GM18907 (cell line): ENCODE results near the gene HPSE.

Source experiments
- ATAC-seq: cut with Tn5 transposase; IDR thresholded peaks from one replicate; pipeline ENCODE4 v1.9.1; 2021; ENCODE audit warnings: mild to moderate bottlenecking, moderate library complexity; ENCODE audit not compliant: unreplicated experiment

The HPSE gene

DNA sequence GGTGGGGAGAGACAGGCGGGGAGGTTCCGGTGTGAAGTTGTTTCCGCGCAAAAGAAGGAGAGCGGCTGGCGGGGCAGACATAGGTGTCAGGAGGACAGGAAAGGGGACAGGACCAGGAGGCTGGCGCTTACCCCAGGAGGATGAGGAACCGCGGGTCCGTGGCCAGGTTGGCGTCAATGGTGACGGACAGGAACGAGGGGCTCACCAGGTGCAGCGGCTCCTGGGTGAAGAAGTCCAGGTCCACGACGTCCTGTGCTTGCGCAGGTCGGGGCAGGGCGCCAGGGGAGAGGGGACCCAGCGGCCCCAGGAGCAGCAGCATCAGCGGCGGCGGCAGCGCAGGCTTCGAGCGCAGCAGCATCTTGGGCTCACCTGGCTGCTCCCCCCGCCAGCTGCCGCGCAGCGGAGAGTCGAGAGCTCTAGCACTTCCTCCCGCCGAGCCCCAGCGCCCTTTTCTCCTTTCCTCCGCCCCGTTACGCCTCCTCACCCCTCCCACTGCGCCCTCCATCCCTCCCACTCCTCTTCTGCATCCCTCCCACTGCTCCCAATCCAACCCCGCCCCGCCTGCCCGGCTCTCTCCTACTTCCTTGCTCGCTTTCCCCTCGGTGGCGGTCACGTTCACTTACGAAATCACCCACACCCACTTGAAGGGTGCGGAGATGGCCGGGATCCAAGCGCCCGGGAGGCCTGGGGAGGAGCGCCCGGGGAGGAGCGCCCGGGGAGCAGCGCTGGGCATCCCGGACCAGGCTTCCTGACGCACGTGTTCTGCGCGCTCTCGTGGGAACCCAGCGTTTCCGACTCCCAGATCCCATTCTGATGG lies at the start of gene HPSE:
Gene HPSE, minus strand, starts transcription at position 424 of the 817 bp plus-strand sequence. Its CDS starts 66 bp downstream, at position 358.
- ATAC-seq = peak; percentile 90

DNA sequence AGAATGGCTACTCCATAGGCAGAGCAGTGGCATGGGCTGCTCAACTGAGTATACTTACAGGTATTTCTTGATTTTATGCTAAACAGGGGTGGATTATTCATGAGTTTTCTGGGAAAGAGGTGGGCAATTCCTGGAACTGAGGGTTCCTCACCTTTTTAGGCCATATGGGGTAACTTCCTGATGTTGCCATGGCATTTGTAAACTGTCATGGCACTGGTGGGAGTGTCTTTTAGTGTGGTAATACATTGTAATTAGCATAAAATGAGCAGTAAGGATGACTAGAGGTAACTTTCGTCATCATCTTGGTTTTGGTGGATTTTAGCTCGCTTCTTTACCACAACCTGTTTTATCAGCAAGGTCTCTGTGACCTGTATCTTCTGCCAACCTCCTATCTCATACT lies 48.2 kb upstream of the HPSE start:
- no peak for ATAC-seq

DNA sequence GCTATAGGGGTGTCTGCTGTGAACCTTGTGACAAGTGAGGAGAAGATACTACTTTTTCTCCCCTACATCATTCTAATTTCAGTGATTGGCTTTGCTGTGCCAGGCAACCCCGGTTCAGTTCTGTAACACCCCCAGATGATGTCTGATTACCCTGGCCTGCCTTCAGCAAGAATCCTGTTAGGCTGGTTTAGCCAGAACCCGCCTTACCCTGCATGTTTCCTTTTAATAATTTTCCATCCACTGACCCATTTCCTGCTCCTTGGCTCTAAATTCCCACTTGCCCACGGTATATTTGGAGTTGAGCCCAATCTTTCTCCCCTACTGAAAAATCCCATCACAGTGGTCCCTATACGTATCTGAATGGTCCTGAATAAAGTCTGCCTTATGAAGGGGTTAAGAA lies 46.5 kb upstream of the HPSE start:
- ATAC-seq = no peak

DNA sequence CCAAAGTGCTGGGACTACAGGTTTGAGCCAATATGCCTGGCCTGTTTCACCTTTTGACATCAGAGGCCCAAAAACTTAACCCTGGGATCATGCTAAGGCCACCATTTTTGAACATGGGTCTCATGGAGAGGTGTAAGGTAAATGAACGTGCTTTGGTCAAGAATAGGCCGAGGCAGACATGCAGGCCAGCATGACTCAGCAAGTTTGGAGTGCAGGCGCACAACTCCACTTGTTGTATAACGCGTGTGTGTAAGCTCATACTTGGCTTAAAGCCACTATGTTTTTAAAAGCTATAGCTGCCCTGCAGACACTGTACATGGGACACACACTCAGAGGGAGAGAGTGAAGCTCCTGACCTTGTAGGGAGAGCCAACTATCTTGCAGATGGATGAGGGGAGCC lies 43.8 kb upstream of the HPSE start:
- ATAC-seq = no peak

DNA sequence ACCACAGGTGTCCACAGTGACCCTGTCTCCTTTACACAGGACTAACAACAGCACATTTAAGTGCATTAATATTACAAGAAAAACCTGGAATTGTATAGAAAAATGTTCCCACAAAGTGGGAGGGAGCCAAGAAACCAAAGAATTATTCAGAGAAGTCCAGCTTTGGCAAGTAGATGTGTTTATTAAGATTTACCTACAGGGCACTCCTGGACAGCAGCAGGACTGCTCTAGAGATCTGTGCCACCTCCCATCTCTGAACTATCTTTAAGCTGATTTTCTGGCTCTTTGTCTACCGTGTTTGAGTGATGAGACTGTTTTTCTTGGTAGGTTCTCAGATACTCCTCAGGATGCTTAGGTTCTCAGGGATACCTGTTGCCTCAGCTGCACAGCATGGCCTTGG lies 38.3 kb upstream of the HPSE start:
- no peak for ATAC-seq

DNA sequence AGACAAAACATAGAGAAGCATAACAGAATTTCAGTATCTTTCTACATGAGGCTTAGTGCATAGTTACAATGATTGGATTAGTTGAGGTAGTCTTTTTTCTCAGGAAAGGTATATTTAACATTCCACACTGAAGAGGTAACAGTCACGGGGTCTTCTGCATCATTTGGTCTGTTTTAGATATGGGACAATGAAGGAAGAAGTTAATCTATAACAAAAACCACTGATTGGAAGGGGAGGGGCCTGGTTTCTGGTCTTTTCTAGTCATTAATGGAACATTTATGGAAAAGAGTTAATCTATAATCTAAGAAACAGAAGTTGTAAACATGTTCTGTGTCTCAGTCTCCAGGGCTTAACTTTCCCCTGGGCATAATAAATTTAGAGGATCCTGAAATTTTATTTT lies 37.3 kb upstream of the HPSE start:
- no peak for ATAC-seq

DNA sequence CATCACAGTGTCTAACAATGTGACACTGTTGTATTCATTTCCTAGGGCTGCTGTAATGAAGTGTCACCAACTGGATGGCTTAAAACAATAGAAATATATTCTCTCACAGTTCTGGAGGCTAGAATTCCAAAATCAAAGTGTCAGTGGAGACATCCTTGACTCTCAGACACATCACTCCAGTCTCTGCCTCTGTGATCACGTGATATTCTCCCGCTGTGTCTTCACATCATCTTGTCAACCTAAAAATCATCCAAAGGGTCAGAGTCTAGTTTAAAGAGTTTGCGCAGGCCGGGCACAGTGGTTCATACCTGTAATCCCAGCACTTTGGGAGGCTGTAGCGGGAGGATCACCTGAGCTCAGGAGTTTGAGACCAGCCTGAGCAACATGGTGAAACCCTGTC lies 36.6 kb upstream of the HPSE start:
- ATAC-seq = no peak

DNA sequence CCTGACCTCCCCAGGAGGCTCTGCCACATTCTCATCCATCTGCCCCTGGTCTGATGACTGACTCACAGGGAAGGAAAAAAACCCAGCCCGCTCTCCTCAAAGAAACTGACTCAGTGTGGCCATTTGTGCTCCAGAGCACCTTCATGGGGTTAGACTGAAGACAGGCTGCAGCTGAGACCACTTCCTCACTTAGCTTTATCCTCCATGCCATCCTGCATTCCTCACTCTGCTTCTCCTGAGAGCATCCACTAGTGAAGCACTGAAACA lies 35.9 kb upstream of the HPSE start:
- no peak for ATAC-seq

DNA sequence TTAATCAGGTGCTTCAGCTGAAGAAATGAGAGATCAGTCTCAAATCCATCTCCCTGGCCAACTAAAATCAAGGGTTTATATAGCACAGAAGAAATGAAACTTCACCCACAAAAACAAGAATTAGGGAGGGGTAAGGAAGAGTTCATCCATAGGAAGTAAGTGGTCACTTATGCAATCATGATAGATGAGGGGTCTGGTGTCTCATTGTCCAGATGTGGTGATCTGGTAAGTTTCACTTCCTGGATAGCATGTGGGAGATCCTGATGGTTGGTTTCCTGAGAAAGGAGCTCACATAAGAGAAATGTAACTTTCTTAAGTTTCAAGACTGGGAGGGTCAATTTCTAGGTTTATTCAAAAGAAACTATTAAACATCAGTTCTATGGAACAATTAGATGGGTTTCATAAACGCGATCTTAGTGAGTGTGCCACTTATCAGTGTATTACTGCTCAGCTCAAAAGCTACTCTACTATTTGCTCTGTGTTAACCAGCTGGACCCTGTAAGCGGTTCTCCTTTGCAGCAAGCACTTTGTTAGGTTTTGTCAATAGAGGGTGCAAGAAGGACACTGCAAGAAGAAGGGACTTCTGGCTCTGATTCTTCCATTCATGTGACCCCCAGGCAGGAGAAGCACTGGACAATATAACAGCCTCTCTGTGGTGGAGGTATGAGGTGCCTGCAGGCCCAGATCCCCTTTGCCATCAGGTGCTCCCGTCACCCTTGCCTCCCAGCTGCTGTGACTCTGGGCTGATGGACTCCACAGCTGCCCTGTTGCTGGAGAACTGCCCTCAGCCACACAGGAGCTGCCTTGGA lies 35.4 kb upstream of the HPSE start:
- no peak for ATAC-seq

DNA sequence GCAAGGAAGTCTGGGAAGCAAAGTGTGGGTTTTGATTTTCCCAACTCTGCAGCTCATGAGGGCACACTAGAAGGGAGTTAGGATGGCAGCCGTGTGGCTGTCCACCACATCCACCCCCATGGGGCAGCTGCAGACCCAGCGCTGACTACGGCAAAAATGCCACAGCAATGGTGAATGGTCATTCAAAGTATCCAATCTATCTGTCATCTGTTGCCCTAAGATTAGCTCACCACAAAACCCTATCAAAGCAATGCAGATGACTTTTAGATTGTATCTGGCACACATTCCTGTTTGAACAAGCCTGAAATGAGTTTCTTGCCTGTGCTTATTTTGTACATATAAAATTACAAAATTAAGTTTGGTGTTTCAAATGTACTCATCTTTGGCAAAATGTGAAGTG lies 29.7 kb upstream of the HPSE start:
- no peak for ATAC-seq

DNA sequence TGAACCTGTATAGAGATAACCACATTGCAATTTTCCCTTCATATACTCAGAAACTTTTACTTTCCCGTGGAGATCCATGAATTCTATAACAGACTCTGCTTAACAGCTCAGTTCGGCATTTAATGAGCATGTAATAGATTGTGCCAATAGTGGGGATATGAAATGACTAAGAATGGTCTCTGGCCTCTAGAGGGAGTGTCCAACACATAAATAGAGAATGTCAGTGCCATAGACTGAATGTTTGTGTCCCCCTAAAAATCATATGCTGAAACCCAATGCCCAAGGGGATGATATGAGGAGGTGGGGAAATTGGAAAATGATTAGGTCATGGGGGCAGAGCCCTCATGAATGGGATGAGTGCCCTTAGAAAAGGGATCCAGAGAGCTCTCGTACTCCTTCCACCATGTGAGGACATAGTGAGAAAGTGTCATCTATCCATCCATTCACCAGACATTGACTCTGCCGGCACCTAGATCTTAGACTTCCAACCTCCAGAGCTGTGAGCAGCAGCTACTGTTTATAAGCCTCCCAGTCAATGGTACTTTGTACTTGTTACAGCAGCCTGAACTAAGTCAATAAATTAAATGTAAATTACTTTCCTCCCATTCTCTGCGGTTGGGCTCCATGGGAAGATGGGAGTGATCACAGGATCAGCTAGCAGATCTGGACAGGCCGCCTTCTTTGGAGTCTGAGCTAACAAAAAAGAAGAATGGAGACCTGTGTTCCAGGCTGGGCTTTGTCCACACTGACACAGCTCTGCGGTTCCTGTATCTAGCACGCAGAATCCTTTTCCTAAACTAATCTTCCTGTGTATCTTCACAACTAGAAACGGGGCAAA lies 28.1 kb upstream of the HPSE start:
- peak; percentile 73 for ATAC-seq

DNA sequence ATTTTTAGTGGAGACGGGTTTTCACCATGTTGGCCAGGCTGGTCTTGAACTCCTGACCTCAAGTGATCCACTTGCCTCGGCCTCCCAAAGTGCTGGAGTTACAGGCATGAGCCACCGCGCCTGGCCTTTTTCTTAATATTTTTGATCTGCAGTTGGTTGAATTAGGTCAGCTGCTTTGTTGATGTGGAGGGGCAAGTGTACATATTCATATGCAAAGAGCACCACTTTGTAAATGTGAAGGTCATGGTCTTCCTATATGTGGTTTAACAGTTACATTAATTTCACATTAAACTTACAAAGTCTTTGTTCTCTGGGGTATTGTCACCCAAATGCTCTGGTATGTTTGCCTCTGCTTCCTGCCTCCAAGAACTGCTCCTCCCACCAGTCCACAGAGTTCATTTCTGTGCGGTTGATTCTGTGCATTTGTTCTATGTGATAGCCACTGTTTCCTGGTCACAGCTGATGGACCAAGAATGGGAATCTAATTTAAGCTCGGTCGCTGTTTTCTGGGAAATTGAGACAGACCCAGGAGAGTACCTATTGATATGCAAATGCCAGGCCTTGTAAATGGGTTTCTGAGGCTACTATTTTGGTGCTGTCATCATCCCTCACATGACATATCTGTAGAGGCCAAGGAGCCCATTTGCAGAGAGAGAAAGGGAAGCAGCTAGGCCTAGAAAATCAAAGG lies 26.9 kb upstream of the HPSE start:
- no peak for ATAC-seq

DNA sequence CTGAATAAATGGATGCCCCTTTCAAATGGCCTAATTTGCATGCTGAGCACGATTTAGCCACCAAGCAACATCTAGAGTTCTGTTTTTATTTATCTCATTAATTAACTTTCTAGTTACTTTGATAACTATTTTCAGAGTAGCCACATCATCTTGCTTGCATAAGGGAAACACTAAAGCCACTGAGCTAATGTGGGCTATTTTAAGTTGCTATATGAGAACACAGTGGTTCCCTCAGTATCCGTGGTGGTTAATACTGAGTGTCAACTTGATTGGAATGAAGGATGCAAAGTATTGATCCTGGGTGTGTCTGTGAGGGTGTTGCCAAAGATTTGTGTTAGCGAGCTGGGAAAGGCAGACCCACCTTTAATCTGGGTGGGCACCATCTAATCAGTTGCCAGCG lies 25.4 kb upstream of the HPSE start:
- ATAC-seq = no peak

DNA sequence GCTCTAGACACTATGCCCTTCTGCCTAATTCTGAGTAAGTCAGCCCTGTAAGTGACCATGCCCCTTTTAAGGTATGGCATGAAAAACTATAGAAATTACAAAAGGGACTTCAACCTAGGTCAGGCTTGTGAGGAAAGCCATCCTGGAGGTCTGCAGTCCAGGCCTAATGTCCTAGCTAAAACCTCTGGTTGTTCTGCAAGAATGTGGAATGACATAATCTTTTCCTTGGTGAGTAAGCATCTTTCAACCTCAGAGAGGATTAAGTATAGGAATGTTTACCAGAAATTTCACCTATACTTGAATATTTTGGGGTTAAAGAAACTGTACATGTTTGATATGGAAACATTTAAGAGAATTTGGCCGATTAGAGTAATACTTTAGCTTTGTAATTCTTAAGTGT lies 23.8 kb upstream of the HPSE start:
- no peak for ATAC-seq

DNA sequence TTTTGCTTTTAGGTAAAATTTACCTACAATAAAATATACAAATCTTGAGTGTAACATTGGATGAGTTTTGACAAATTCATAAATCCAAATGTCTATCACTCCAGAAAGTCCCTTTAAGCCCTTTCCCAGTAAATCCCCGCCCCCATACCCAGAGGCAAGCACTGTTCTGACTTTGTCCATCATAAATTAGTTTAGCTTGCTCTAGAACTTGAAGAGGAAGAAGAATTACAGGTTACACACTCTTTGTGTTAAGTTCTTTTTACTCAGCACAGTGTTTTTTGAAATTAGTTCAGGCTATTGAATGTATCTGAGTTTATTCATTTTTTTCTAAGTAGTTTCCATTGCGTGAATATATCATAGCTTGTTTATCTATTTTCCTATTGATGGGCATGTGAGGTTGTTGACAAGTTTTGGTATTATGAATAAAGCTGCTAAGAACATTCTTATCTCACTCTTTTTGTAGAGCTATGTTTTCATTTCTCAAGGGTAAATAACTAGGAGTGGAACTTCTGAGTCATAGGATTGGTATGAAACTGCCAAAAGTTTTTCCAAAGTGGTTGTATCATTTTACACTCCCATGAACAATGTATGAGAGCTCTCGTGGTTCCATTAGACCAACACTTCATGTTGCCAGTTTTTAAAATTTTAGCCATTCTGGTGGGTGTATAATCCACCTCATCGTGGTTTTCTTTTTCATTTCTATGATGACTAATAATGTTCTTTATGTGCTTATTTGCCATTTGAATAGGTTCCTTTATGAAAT lies 22.4 kb upstream of the HPSE start:
- ATAC-seq = peak; percentile 76

DNA sequence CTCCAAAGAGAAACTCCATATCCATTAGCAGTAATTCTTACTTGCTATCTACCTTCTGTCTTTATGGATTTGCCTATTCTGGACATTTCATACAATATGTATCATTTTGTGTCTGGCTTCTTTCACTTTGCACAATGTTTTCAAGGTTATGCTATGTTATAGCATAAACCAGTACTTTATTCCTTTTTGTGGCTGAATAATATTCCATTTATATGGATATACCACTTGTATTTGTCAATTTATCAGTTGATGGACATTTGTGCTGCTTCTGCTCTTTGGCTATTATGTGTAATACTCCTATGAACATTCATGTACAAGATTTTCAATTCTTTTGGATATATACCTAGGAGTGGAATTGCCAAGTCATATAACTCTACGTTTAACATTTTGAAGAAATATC lies 18.9 kb upstream of the HPSE start:
- no peak for ATAC-seq

DNA sequence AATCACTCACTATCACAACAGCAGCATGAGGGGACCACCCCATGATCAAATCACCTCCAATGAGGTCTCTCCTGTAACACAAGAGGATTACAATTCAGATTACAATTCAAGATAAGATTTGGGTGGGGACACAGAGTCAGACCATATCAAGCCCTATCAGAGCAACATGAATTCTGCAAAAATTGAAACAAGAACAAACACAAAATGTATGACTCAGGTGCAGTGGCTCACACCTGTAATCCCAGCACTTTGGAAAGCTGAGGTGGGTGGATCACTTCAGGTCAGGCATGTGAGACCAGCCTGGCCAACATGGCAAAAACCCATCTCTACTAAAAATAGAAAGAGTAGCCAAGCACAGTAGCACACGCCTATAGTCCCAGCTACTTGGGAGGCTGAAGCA lies 13.4 kb upstream of the HPSE start:
- no peak for ATAC-seq

DNA sequence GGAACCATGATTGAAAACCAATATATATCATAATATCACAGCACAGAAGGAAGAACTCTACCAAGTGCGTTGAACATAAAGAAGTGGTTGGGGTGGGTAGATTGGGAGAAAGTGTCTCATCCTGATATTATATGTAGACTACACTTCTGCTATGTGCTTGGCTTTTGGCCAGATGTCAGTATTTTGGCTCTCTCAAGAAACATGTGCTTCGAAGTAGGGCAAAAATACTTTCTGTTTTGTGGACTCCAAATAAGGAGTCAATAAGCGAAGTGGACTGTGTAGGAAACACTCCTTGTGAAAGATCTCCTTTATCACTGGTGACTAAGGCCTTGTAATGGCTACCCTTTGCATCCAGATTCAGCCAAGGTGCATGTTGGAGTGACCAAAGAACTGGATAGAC lies 7.8 kb upstream of the HPSE start:
- no peak for ATAC-seq

DNA sequence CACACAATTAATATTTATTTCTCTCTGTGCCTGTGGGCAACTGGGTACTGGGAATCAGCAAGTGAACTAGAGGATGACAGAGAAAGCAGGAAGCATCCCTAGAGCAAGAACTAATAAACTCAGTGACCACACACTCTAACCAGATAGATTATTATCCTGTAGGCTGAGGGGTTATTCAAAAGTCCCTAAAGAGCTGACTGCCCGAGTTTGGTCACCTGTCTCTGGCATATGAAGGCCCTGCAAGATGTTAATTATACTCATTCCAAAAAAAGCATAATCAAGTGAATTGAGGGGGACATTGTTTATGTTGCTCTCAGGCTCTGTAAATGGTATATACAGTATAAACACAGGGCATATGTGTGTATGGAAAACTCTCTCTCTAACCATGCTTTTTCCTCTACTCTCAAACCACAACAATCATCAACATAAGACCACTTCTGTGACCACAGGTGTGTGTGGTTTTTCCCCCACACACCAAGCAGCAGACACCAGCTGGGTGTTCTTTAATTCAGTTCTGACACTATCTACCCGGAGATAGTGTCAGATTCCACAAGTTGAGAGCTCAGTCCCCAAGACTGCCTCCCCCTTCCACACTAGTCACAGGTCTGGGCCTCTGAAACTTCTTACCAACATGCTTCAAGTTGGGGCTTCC lies 6.2 kb upstream of the HPSE start:
- peak; percentile 79 for ATAC-seq

DNA sequence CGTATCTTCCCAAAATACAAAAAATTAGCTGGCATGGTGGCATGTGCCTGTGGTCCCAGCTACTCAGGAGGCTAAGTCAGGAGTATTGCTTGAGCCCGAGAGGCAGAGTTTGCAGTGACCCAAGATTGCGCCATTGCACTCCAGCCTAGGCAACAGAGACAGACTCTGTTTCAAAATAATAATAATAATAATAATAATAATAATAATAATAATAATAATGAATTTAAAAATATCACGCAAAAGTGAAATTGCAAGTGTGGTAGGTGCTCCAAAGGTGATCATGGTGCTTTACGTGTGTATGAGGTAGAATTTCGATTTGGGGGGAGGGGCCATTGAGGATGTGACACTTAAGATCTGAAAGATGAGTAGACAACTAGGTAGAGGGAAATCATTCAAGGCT lies 4.9 kb upstream of the HPSE start:
- ATAC-seq = no peak
